NCI-H1436 treated with DMSO at 0.1 percent for 48 hours (cell line): ENCODE results near the gene ZNF70.

Source experiments
- DNase-seq: peaks from one replicate; lab custom pipeline; 2025; lab: John Stamatoyannopoulos, UW

The ZNF70 gene

DNA sequence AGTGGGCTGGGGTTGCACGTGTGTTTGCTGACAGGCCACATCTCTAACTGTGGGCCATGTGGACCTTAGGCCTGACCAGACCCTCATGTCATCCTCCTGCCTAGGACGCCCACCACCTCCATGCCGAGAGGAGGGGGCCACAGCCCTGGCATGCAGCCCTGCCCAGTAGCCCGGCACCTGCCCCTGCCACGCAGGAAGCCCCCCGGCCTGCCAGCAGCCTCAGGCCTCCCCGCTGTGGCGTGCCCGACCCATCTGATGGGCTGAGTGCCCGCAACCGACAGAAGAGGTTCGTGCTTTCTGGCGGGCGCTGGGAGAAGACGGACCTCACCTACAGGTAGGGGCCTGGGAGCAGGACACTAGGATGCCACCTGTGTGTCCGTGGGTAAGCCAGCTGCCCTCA is 28.2 kb upstream of the ZNF70 start:
- DNase-seq = no peak

DNA sequence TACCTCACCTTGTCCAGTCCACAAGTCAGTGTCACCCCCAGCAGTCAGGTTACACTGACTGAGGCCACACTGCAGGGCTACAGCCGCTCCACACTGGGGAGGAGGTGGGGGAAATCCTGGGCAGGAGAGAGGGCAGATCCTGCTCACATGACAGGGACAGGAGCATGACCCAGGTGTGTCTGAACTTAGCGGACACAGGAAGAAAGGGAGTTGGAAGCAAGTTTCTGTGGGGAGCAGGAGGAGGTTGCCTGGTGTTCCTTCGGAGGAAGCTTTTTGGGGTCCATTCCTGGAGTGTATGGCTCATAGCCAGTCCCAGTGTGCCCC is 27.6 kb upstream of the ZNF70 start:
- no peak for DNase-seq

DNA sequence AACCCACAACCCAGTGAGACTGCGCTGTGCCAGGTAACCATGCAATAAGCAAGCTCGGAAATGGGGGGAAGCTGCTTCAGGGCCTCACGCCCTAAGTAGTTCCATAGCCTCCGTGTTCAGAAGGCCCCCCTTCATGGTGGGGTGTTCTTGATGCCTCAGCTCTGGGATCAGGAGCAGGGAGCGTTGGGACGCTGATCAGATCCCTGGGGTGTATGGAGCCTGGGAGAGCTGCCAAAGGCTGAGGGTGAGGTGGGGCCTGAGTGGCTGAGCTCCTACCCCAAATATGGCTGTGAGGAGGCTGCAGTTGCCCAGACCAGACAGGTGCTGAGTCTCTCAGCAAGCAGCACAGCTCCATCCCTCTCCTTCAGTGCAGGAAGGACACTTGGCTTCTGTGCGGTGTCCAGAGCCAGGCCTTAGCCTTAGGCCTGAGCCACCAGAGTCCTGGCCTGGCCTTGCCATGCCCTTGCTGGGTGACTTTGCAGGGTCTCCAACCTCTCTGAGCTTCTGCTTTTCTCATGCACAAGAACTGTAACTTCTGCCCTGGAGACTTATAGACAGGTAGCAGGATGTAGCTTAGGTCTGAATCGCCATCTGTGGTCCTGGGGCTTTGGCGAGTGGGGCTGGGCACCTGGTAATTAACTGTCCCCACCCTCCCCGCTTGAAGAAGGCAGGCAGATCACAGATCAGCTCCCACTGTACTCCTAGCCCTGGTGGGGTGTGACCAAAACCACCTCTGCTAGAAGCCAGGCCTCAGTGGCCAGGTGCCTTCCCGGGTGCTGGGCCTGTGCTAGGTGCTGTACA is 27.1 kb upstream of the ZNF70 start:
- no peak for DNase-seq

DNA sequence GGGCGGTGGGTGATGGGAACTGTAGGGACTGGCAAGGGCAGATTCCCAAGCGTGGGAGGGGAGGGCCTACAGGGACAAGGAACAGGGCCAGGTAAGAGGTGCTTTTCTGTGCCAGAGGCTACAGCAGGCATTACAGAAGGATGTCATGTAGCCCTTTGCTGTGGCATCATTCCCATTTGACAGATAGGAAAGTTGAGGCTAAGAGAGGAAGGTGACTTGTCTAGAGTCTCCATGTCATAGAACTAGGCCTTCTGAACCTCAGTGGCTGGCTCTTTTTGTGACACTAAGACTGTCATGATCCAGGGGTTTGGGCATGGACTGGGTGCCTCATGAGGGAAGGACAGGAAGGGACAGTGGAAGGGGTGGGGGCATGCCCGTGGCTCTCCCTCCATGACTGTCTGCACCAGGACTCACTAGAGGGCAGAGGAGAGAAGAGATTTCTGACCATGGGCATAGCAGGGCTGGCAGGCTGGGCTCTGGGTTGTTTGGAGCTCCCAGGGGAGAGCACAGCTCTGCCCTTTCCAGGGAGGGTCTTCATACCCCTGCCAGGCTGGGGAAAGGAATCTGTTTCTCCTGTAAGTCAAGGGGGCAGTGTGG is 25.0 kb upstream of the ZNF70 start:
- DNase-seq = no peak

DNA sequence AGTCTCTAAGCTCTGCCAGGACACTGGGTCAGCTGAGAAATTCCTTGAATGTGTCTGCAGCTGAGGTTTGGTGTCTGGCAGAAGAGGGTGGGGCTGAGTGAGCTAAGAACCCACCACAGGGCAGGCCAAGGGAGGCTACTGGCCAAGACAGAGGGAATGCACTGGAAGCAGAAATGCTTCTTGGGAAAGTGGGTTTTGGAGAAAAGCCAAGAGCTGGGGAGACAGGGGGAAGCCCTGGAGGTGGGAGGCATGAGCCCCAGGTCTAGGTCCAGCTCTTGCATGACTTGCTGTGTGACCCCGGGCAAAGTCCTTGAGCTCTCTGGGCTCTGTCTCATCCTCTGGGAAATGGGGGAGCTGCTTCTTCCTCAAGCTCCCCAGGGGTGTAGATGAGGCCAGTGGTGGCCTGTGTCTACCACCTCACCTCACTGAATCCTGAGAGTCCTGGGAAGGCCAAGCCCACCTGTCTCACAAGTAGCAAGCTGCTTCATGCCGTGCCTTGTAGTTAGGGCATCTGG is 24.1 kb upstream of the ZNF70 start:
- DNase-seq = no peak

DNA sequence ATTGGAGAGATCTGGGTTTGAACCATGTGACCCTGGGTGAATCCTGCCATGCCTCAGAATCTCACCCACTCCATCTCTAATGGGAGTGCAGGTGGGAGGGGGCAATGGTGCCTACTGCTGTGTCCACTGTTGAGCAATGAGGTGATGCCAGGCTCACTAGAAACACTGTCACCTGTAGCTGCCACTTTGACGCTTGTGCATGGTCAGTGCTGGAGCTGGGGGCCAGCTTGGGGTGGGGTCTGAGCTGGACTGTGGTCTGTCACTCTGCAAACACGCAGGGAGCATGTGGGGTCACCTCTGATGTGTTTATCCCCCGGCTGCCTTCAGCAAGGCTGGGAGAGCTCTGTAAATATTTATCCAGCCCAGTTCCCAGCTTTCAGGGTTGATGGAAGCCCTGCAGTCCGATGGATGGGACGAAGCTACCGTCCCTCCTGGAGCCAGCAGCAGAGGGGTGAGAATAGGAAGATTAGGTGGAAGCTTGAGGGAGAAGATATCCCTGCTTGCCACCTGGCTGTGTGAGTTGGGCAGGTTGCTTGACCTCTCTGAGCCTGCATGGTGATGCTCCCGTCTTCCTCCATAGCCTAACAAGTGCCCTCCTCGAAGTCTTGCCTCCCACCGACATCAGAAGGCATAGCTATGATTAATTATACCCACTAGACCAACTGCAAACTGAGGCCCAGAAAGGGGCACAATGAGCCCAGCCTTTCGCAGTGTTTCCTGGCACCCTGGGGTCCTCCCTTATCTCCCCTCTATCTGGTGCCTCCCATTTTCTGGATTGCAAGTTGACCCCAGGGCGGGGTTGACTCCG is 23.4 kb upstream of the ZNF70 start:
- no peak for DNase-seq

DNA sequence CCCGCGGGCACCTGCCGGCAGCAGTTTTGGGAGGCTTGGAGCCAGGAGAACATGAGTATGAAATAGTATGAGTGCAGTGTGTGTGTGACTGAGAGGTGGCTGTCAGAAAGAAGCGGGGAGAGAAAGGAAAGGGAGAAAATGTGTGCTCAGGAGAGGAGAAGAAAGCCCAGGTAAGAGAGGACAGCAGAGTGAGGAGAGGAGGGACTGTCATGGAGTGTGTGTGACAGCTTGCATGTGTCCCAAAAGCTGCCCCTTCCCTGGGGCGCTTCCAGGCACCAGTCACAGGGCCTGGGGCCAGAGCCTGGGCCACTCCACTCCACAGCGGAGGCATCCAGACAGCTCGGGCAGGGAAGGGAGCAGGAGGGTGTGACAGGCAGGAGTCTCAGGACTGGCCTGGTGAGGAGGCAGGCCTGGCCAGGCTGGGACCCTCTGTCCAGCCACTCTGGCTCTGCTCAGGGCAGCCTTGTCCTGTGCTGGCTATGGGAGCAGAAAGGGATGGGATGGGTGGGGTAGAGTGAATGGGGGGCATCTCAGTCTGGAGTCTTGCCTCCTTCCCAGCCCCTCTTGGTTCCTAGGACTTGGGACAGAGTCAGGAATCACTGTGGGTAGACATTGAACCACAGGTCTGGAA is 22.7 kb upstream of the ZNF70 start:
- DNase-seq = no peak

DNA sequence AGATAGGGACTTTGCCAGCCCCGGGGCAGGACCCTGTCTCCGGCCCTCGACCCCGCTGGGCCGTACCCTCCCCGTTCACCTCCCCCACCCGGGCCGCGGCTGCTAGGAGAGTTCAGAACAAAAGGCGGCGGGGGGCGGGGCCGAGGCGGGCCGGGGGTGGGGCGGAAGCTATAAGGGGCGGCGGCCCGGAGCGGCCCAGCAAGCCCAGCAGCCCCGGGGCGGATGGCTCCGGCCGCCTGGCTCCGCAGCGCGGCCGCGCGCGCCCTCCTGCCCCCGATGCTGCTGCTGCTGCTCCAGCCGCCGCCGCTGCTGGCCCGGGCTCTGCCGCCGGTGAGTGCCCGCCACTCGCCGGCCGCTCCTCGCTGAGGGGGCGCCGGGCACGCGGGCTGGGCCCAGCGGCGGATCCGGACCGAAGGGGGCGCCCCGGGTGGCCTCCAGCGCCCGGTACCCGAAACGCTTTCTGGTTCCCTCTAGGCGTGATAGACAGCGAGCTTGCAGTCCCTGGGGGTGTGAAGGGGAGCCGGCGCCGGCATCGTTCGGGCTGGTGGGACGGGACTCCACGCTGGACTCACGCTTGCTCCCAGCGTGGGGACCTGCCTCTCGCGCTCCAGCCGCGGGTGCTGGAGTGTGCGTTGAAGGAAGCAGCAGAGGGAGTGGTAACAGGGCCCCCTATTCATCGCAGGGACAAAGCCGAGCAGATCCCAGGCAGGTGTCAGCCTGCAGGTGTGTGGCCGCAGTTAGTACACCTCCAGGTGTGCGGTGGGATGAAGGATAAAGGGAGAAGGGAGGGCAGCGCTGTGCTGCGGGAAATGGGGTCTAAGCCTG is 21.9 kb upstream of the ZNF70 start, which contains the start of gene MMP11:
MMP11 (plus strand) TSS at position 201 of the 825 bp plus-strand sequence; CDS start at position 223, 22 bp downstream.
- DNase-seq = no peak

DNA sequence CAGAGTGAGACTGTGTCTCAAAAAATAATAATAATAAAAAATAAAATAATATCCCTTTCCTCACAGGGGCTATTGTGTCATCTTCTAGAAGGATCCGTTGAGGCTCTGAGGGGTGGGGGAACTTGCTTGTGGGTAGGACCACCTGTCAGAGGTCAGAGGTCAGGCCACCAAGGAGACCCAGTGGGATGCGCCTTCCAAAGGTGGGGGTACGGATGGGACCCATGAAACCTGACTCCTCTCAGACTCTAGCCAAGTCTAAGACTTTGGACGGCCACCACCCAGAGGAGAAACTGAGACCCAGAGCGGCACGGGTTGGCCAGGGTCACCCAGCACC is 21.4 kb upstream of the ZNF70 start:
- no peak for DNase-seq

DNA sequence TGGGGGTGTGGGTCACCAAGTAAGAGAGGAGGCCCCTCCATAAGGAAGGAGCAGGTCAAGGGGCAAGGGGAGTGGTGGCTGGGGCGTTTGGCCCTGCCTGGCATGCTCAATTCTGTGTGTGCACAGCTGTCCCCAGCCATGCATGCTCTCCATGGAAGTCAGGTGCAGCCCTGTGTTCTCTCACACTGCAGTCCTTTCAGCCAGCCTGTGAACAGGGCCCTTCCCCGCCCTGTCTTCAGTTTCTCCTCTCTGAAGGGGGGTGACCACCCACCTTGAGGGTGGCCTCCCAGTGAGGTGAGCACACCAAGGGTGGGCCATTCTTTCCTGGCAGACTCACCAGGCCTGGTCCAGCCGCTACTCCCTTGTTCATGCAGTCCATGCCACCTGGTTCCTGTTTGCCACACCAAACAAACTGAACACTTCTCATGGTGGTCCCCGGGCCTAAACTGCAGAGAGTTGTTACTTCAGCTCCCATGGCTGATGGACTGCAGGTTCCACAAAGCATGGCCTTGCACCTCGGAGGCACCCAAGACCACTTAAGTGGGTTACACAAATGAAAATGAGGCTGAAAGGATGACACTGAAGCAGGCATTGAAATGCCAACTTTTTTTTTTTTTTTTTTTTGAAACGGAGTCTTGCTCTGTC is 18.5 kb upstream of the ZNF70 start:
- no peak for DNase-seq

DNA sequence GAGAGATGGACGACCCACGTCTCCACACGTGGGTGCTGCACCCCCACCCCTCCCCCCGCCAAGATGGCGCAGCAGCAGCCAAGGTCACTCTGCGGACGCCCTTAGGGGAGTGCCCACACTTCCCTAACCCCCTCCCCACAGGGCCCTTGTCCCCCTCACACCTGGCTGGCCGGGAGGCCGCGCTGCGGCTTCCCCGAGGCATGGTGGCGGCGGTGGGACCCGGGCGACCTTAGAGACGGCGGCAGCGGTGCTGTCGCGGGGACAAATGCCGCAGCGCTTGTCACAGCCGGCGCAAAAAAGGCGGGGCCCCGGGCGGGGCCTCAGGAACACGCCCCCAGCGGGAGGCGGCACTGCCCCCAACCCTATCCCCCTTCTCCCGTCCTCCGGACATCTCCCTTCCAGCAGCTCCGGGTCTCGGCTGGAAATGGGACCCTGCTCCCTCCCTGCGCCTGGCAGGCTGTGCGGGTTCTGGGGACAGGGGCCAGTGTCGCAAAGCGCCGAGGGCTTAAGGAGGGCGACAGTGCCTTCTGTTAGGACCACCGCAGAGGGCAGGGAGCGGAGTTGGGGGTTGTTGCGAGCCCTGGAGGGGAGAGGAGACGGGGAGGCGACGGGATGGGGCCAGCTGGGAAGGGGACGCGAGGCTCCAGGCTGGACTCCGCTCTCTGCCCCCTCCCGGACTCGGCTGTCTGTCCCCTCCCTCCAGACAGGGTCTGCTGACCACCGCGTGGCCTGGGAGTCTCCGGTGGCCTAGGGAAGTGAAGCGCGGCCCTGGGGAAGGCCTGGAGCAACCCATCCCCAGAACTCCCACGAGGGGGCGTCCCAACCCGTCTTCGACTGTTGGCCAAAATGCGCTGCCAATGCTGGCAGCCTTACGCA is 17.0 kb upstream of the ZNF70 start, which contains the start of gene CHCHD10:
CHCHD10 (minus strand) TSS at position 300 of the 876 bp plus-strand sequence; CDS start at position 202, 98 bp downstream.
- DNase-seq = no peak

DNA sequence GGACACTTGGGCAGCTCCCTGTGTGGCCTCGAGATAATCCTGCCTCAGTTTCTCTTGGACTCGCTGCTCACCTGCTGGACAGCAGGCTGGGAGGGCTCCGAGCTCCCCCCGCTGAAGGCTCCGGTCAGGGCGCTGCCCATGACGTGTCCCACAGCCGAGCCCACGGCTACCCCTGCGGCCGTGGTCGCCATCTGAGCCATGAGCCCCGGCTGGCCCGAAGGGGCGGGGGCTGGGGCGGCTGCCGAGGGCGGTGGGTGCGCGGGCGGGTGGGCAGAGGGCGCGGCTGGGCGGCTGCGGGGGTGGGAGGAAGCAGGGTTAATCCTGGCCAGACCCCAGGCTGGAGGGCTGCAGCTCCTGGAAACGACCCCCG is 16.4 kb upstream of the ZNF70 start:
- DNase-seq = no peak

DNA sequence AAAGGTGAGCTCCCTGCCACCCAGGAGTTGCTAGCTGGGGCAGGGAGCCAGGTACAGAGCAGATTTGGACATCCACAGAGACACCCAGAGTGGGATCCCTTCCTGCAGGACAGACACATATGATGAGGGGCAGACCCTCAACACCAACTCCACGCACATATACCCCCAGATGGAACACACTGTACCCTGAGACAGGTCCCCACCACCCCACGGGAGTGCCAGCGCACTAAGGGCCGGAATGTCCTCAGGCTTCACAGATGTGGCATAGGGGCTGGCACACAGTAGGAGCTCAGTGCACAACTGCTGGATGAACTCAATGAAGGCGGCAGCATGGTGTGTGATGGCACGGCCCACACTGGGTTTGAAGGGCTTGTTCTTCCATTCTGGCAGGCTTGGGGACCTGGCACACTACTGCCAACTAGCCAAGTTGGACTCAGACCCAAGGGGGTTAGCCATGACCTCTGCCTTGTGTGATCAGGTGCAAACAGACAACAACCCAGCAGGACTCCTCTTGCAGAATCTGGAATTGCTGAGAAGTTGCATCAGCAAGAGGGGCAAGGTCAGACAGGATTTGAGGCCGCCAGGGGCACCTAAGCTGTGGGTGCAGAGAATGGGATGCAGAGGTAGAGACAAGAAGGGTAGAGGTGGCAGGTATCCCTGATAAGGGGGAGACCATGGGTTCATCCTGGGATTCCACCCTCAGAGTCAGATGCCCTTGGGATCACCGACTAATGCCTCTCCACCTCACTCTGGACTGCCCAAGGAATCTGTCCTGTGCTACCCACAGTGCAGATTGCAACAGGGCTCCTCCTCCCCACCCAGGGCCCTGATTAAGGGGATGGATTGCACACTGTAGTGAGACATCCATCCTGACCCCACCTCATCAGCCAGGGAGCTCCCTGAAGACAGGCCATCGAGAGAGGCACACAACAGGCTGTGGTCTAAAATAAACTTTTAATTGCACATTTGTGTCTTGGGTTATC is 14.3 kb upstream of the ZNF70 start:
- no peak for DNase-seq

DNA sequence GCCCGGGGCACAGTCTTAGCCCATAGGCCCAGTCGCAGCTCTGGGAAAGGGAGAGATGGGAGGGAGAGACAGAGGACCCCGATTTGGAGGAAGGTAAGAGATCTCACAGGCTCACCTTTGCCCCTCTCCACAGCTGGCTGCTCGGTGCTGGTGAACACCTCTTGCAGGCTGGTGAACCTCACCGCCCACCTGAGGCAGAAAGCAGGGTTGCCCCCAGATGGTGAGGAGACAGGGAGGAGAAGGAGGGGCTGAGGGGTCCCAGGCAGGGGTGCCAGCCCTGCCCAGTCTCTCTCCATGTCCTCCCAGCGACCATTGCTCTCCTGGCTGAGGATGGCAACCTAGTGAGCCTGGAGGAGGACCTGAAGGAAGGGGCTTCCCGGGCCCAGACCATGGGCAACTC is 13.0 kb upstream of the ZNF70 start:
- DNase-seq = no peak

DNA sequence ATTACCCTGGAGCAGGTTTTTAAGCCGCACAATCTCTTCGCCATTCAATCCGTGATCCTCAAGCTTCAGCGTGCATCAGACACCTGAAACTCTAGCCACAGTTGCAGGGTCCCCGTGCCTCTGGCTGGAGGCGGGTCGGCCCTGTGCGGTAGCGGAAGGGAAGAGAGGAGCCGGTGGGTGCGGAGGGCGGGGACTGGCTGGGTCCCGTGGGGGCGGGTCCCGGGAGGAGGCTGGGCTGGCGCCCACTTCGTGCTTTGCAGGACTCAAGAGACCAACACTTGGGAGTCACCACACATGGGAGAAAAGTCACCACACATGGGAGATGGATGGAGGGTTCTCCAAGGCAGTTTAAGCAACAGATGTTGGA is 12.7 kb upstream of the ZNF70 start:
- no peak for DNase-seq

DNA sequence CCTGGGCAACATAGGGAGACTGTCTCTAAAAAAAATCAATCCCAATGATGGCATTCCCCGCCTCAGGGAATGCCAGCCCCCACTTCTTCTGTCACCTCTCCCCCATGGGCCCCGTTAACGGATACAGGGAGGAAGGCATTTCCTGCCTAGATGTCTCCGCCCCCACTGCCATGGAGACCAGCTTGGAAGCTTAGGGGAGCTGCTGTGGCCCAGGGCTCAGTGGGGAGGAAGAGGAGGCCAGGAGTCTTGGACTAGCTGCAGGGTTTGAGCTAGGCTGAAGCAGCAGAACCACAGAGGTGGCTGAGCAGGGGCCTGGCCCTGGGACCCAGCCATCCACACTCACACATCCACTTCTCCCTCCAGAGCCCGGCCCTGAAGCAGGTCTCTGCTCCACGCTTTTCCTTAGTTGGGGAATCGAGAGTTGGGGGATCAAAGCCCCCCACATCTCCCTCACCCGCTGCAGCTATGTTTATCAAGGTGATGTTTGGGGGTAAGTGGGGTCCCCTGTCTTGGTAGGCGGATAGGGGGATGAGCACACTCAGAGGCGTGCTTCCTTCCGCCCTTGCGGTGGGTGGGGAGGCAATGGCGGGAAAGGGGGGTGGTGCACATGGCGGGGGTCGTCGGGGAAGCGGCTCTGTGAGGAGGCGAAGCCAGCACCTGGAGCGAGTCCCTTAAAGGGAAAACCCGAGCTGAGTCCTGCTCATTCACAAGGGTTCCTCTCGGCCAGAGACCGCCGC is 12.1 kb upstream of the ZNF70 start, which contains the start of gene C22orf15:
C22orf15 (plus strand) TSS at position 149 of the 737 bp plus-strand sequence; CDS start at position 466, 317 bp downstream.
- no peak for DNase-seq

DNA sequence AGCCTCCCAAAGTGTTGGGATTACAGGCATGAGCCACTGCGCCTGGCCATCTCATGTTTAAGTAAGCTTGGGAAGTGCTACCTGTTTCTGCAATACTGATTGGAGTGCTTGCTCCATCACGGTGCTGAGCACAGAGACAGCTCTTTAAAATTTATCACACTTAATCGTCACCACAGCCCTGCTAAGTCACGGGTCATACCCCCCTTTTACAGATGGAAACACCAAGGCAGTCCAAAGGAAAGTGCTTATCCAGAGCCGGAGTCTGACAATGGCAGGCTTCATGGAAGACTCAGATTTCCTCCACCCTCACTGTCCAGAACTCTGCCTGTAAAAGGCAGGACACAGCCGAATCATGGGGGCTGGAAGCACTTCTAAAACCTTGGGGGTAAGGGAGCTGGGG is 9.1 kb upstream of the ZNF70 start:
- DNase-seq = no peak

DNA sequence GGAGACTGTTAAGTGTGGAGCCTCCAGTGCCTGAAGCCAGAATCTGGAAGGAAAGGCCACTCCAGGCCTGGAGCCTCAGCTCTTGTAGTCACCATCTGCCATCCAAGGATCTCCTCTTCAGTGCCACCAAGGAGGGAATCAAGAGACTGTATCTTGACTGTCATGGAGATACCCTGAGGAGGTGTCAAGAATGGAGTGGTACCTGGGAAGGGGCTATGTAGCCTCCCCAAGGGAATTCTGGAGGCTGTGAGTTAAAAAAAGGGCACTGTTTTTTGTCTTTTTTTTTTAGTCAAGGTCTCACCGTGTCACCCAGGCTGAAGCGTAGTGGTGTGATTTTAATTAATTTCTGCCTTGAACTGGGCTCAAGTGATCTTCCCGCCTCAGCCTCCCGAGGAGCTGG is 8.7 kb upstream of the ZNF70 start:
- DNase-seq = no peak
